ENCODE measurements around the gene CRYGN.

Gene CRYGN

DNA sequence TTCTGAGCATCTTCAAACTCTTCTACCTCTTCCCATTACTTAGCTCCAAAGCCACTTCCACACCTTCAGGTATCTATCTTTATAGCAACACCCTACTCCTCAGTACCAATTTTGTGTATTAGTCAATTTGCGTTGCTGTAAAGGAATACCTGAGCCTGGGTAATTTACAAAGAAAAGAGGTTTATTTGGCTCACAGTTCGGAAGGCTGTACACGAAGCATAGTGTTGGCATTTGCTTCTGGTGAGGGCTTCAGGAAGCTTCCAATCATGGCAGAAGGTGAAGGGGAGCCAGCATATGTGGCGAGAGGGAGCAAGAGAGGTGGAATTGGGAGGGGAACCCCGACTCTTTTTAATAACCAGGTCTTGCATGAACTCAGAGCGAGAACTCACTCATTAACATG is 17.6 kb upstream of the CRYGN start:
- Histone ChIP-seq H2BK5ac (ENCODE audit: low read length) (no peak overlapping the region), H2AK5ac (ENCODE audit: low read length) (no peak overlapping the region), H3K27ac (ENCODE audit: low read depth, low read length) (no peak overlapping the region), H3K27me3 (ENCODE audit: insufficient read depth, low read length, poor library complexity) (no peaks in the 10 kb centered on the region), H3K9ac (ENCODE audit: low read length) (no peak overlapping the region), H3K79me1 (ENCODE audit: low read length) (no peaks in the 10 kb centered on the region), H3K4me1 (ENCODE audit: control insufficient read depth, low read depth, low read length) (no peaks in the 10 kb centered on the region), H3K36me3 (ENCODE audit: control insufficient read depth, insufficient read depth, low read length) (no peaks in the 10 kb centered on the region), H3K56ac (ENCODE audit: low read length) (no peak overlapping the region), H3K18ac (ENCODE audit: low read length) (no peak overlapping the region), H4K5ac (ENCODE audit: low read length) (no peak overlapping the region), H3K79me2 (ENCODE audit: control insufficient read depth, insufficient read depth, low read length) (no peaks in the 10 kb centered on the region), H4K8ac (ENCODE audit: low read depth, low read length) (no peak overlapping the region), H3K4ac (ENCODE audit: low read depth, low read length) (no peak overlapping the region), H2BK120ac (ENCODE audit: low read depth, low read length) (no peak overlapping the region), H3K4me3 (ENCODE audit: low read length) (no peak overlapping the region), H2BK15ac (replicated peaks; ENCODE audit: low read depth) (no peak overlapping the region), H3K4me2 (ENCODE audit: low read length) (no peak overlapping the region), H3K23ac (ENCODE audit: low read length) (no peak overlapping the region)
- WGBS (ENCODE audit: extremely low coverage, insufficient coverage, low lambda C conversion rate), result no CpG with 5 or more reads among the region's 6 CpGs
- DNase-seq, result no peak

DNA sequence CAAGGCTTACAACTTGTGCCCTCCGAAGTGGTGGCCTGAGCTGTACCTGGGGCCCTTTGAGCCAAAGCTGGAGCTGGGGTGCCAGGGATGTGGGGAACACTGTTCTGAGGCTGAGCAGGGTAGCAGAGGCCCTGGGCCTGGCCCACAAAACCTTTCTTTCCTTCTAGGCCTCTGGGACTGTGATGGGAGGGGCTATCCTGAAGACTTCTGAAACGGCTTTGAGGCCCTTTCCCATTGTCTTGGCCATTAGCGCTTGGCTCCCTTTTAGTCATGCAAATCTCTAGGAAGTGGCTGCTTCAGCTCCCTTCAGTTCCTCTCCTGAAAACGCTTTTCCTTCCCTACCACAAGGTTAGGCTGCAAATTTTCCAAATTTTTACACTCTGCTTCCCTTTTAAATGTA is 16.8 kb upstream of the CRYGN start:
- Histone ChIP-seq H3K4ac (ENCODE audit: low read depth, low read length) (no peak overlapping the region), H3K23ac (ENCODE audit: low read length) (no peak overlapping the region), H3K27ac (ENCODE audit: low read depth, low read length) (no peak overlapping the region), H3K27me3 (ENCODE audit: insufficient read depth, low read length, poor library complexity) (no peaks in the 10 kb centered on the region), H2BK5ac (ENCODE audit: low read length) (no peak overlapping the region), H2AK5ac (ENCODE audit: low read length) (no peak overlapping the region), H4K5ac (ENCODE audit: low read length) (no peak overlapping the region), H4K8ac (ENCODE audit: low read depth, low read length) (no peak overlapping the region), H3K56ac (ENCODE audit: low read length) (no peak overlapping the region), H3K4me1 (ENCODE audit: control insufficient read depth, low read depth, low read length) (no peaks in the 10 kb centered on the region), H3K79me1 (ENCODE audit: low read length) (no peaks in the 10 kb centered on the region), H3K36me3 (ENCODE audit: control insufficient read depth, insufficient read depth, low read length) (no peaks in the 10 kb centered on the region), H3K9ac (ENCODE audit: low read length) (no peak overlapping the region), H3K79me2 (ENCODE audit: control insufficient read depth, insufficient read depth, low read length) (no peaks in the 10 kb centered on the region), H3K4me3 (ENCODE audit: low read length) (no peak overlapping the region), H2BK120ac (ENCODE audit: low read depth, low read length) (no peak overlapping the region), H2BK15ac (replicated peaks; ENCODE audit: low read depth) (no peak overlapping the region), H3K18ac (ENCODE audit: low read length) (no peak overlapping the region), H3K4me2 (ENCODE audit: low read length) (no peak overlapping the region)
- DNase-seq, result peak; percentile 83
- no CpG with 5 or more reads among the region's 4 CpGs for WGBS (ENCODE audit: extremely low coverage, insufficient coverage, low lambda C conversion rate)

DNA sequence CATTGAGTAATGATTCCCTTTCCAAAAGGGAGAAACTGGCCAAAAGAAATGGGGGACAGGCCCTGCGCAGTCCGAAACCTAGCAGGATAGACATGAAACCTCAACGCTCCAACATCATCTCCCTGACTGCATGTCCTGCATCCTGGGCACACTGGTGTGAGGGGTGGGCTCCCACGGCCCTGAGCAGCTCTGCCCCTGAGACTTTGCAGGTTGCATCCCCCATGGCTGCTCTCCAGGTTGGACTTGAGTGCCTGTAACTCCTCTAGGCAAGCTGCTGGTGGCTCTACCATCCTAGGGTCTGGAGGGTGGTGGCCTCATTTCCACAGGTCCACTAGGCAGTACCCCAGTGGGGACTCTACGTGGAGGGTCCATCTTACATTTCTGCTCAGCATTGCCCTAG is 16.3 kb upstream of the CRYGN start:
- Histone ChIP-seq H3K56ac (ENCODE audit: low read length) (no peak overlapping the region), H2BK15ac (replicated peaks; ENCODE audit: low read depth) (no peak overlapping the region), H3K4me1 (ENCODE audit: control insufficient read depth, low read depth, low read length) (no peaks in the 10 kb centered on the region), H2AK5ac (ENCODE audit: low read length) (no peak overlapping the region), H3K27me3 (ENCODE audit: insufficient read depth, low read length, poor library complexity) (no peaks in the 10 kb centered on the region), H3K4me2 (ENCODE audit: low read length) (no peak overlapping the region), H3K79me2 (ENCODE audit: control insufficient read depth, insufficient read depth, low read length) (no peaks in the 10 kb centered on the region), H3K4ac (ENCODE audit: low read depth, low read length) (no peak overlapping the region), H3K18ac (ENCODE audit: low read length) (no peak overlapping the region), H3K27ac (ENCODE audit: low read depth, low read length) (no peak overlapping the region), H2BK5ac (ENCODE audit: low read length) (no peak overlapping the region), H3K9ac (ENCODE audit: low read length) (no peak overlapping the region), H4K8ac (ENCODE audit: low read depth, low read length) (no peak overlapping the region), H2BK120ac (ENCODE audit: low read depth, low read length) (no peak overlapping the region), H3K36me3 (ENCODE audit: control insufficient read depth, insufficient read depth, low read length) (no peaks in the 10 kb centered on the region), H3K23ac (ENCODE audit: low read length) (no peak overlapping the region), H3K4me3 (ENCODE audit: low read length) (no peak overlapping the region), H3K79me1 (ENCODE audit: low read length) (no peaks in the 10 kb centered on the region), H4K5ac (ENCODE audit: low read length) (no peak overlapping the region)
- no CpG with 5 or more reads among the region's 5 CpGs for WGBS (ENCODE audit: extremely low coverage, insufficient coverage, low lambda C conversion rate)
- DNase-seq, result no peak

DNA sequence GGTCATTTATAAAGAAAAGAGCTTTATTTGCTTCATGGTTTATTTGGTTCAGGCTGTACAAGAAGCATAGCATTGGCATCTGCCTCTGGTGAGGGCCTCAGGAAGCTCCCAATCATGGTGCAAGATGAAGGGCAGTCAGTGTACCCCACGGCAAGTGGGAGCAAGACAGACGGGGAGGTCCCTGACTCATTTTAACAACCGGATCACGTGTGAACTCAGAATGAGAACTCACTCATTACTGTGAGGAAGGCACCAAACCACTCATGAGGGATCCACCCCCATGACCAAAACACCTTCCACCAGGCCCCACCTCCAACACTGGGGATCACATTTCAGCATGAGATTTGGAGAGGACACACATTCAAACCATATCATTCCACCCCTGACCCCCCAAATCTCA is 15.7 kb upstream of the CRYGN start:
- H3K27me3 ChIP-seq (ENCODE audit: insufficient read depth, low read length, poor library complexity), result no peaks in the 10 kb centered on the region
- no peak overlapping the region for H3K56ac ChIP-seq (ENCODE audit: low read length)
- no peaks in the 10 kb centered on the region for H3K36me3 ChIP-seq (ENCODE audit: control insufficient read depth, insufficient read depth, low read length)
- H3K79me1 ChIP-seq (ENCODE audit: low read length), result no peaks in the 10 kb centered on the region
- H2BK120ac ChIP-seq (ENCODE audit: low read depth, low read length), result no peak overlapping the region
- H3K27ac ChIP-seq (ENCODE audit: low read depth, low read length), result no peak overlapping the region
- H2BK5ac ChIP-seq (ENCODE audit: low read length), result no peak overlapping the region
- H3K4me3 ChIP-seq (ENCODE audit: low read length), result no peak overlapping the region
- no peak overlapping the region for H3K23ac ChIP-seq (ENCODE audit: low read length)
- H4K8ac ChIP-seq (ENCODE audit: low read depth, low read length), result no peak overlapping the region
- no peak overlapping the region for H4K5ac ChIP-seq (ENCODE audit: low read length)
- H3K4me1 ChIP-seq (ENCODE audit: control insufficient read depth, low read depth, low read length), result no peaks in the 10 kb centered on the region
- no peak for DNase-seq
- H3K9ac ChIP-seq (ENCODE audit: low read length), result no peak overlapping the region
- H3K18ac ChIP-seq (ENCODE audit: low read length), result no peak overlapping the region
- no CpG with 5 or more reads among the region's 4 CpGs for whole genome bisulfite sequencing (ENCODE audit: extremely low coverage, insufficient coverage, low lambda C conversion rate)
- no peak overlapping the region for H3K4ac ChIP-seq (ENCODE audit: low read depth, low read length)
- H2BK15ac ChIP-seq (replicated peaks; ENCODE audit: low read depth), result no peak overlapping the region
- no peaks in the 10 kb centered on the region for H3K79me2 ChIP-seq (ENCODE audit: control insufficient read depth, insufficient read depth, low read length)
- no peak overlapping the region for H2AK5ac ChIP-seq (ENCODE audit: low read length)
- H3K4me2 ChIP-seq (ENCODE audit: low read length), result no peak overlapping the region

DNA sequence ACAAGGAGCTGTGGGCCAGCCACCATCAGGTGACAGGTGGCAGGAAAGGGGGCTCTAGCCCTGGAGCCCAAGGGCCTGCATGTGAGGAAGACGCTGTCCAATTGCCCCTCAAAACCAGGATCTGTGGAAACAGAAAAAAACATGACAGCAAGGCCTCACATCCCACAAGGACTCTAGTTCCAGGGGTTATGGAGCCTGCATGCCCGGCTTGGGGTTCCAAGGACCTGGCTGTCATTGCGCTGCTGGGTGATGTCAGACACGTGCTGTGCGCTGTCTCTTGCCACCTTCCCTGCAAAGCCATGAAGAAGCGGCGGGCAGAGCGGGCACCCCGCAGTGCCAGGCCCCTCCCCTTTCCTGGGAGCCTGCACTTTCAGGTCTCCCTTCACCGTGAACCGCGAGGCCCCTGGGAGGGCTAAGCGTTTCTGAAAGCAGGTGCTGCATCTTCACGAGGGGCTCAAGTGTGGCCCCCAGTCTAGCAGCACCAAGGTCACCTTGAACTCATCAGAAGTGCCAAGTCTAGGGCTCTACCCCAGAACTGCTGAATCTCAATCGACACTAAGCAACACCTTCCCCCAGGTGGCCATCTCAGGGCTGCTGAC is 15.1 kb upstream of the CRYGN start:
- Histone ChIP-seq H3K79me2 (ENCODE audit: control insufficient read depth, insufficient read depth, low read length) (no peaks in the 10 kb centered on the region), H3K4ac (ENCODE audit: low read depth, low read length) (no peak overlapping the region), H3K27ac (ENCODE audit: low read depth, low read length) (no peak overlapping the region), H3K4me2 (ENCODE audit: low read length) (no peak overlapping the region), H3K4me1 (ENCODE audit: control insufficient read depth, low read depth, low read length) (no peaks in the 10 kb centered on the region), H3K9ac (ENCODE audit: low read length) (no peak overlapping the region), H3K18ac (ENCODE audit: low read length) (no peak overlapping the region), H4K5ac (ENCODE audit: low read length) (no peak overlapping the region), H2AK5ac (ENCODE audit: low read length) (no peak overlapping the region), H4K8ac (ENCODE audit: low read depth, low read length) (no peak overlapping the region), H3K27me3 (ENCODE audit: insufficient read depth, low read length, poor library complexity) (no peaks in the 10 kb centered on the region), H3K56ac (ENCODE audit: low read length) (no peak overlapping the region), H2BK120ac (ENCODE audit: low read depth, low read length) (no peak overlapping the region), H3K4me3 (ENCODE audit: low read length) (no peak overlapping the region), H3K23ac (ENCODE audit: low read length) (no peak overlapping the region), H3K36me3 (ENCODE audit: control insufficient read depth, insufficient read depth, low read length) (no peaks in the 10 kb centered on the region), H2BK5ac (ENCODE audit: low read length) (no peak overlapping the region), H2BK15ac (replicated peaks; ENCODE audit: low read depth) (no peak overlapping the region), H3K79me1 (ENCODE audit: low read length) (no peaks in the 10 kb centered on the region)
- WGBS (ENCODE audit: extremely low coverage, insufficient coverage, low lambda C conversion rate), result no CpG with 5 or more reads among the region's 15 CpGs
- no peak for DNase-seq

DNA sequence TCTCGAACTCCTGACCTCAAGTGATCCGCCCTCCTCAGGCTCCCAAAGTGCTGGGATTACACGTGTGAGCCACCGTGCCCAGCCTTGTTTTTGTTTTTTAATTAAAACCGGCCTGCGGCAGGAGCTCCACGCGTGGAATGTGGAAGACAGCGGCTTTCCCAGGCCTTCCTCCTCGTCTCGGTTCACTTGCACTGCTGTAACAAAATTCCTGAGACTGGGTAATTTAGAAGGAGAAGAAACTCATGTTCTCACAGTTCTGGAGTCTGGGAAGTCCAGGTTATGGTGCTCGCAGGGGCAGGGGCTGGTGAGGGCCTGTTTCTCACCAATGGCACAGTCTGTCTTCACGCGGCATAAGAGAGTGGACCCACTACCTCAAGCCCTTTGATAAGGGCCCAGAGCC is 14.4 kb upstream of the CRYGN start:
- Histone ChIP-seq H3K36me3 (ENCODE audit: control insufficient read depth, insufficient read depth, low read length) (no peaks in the 10 kb centered on the region), H2BK120ac (ENCODE audit: low read depth, low read length) (no peak overlapping the region), H3K4me2 (ENCODE audit: low read length) (no peak overlapping the region), H3K27ac (ENCODE audit: low read depth, low read length) (no peak overlapping the region), H4K8ac (ENCODE audit: low read depth, low read length) (no peak overlapping the region), H3K27me3 (ENCODE audit: insufficient read depth, low read length, poor library complexity) (no peaks in the 10 kb centered on the region), H2BK15ac (replicated peaks; ENCODE audit: low read depth) (no peak overlapping the region), H3K4me1 (ENCODE audit: control insufficient read depth, low read depth, low read length) (no peaks in the 10 kb centered on the region), H3K56ac (ENCODE audit: low read length) (no peak overlapping the region), H3K23ac (ENCODE audit: low read length) (no peak overlapping the region), H3K4ac (ENCODE audit: low read depth, low read length) (no peak overlapping the region), H3K18ac (ENCODE audit: low read length) (no peak overlapping the region), H3K79me2 (ENCODE audit: control insufficient read depth, insufficient read depth, low read length) (no peaks in the 10 kb centered on the region), H3K9ac (ENCODE audit: low read length) (no peak overlapping the region), H2BK5ac (ENCODE audit: low read length) (no peak overlapping the region), H3K79me1 (ENCODE audit: low read length) (no peaks in the 10 kb centered on the region), H2AK5ac (ENCODE audit: low read length) (no peak overlapping the region), H3K4me3 (ENCODE audit: low read length) (no peak overlapping the region), H4K5ac (ENCODE audit: low read length) (no peak overlapping the region)
- DNase-seq, result no peak
- no CpG with 5 or more reads among the region's 14 CpGs for WGBS (ENCODE audit: extremely low coverage, insufficient coverage, low lambda C conversion rate)
